Osteocyte (in vitro differentiated cells): ENCODE measurements around the gene TMEM156. TPM values are rescaled to one million over a fixed set of nuclear protein-coding genes. Genes with fewer than 3 reads are reported as not detected.

Source experiments
- DNase-seq: peaks from one replicate; pipeline ENCODE4 v3.0.0; 2021; ENCODE audit warnings: mixed read lengths; ENCODE audit not compliant: unreplicated experiment; ENCODE audit errors: extremely low spot score
- H3K27ac Mint-ChIP-seq: one replicate; pipeline ENCODE4 v1.8.0; 2021; ENCODE audit warnings: mild to moderate bottlenecking, mixed read lengths; ENCODE audit not compliant: unreplicated experiment
- H3K27me3 Mint-ChIP-seq: one replicate; pipeline ENCODE4 v1.8.0; 2021; ENCODE audit warnings: mixed read lengths; ENCODE audit not compliant: unreplicated experiment
- H3K36me3 Mint-ChIP-seq: one replicate; pipeline ENCODE4 v1.8.0; 2021; ENCODE audit warnings: mixed read lengths; ENCODE audit not compliant: unreplicated experiment
- H3K4me1 Mint-ChIP-seq: one replicate; pipeline ENCODE4 v1.8.0; 2021; ENCODE audit warnings: mixed read lengths; ENCODE audit not compliant: unreplicated experiment
- H3K4me3 Mint-ChIP-seq: one replicate; pipeline ENCODE4 v1.8.0; 2021; ENCODE audit warnings: mild to moderate bottlenecking, moderate library complexity, mixed read lengths; ENCODE audit not compliant: unreplicated experiment
- H3K9me3 Mint-ChIP-seq: one replicate; pipeline ENCODE4 v1.8.0; 2021; ENCODE audit warnings: mixed read lengths; ENCODE audit not compliant: unreplicated experiment
- total RNA-seq: library from RNA; stranded (reverse); gene quantifications from 2 replicates; pipeline ENCODE4 v1.2.1, GENCODE V29; 2021
- TF ChIP-seq, protein P1 (sequence below): fragments of 200-600 bp; sonication (generic); IDR thresholded peaks from 2 replicates; pipeline ENCODE4 v1.5.0; 2021; ENCODE audit warnings: antibody characterized with exemption, mild to moderate bottlenecking, moderate library complexity

The TMEM156 gene
- total RNA-seq, 1 donor from 2014 or later, result not detected

DNA sequence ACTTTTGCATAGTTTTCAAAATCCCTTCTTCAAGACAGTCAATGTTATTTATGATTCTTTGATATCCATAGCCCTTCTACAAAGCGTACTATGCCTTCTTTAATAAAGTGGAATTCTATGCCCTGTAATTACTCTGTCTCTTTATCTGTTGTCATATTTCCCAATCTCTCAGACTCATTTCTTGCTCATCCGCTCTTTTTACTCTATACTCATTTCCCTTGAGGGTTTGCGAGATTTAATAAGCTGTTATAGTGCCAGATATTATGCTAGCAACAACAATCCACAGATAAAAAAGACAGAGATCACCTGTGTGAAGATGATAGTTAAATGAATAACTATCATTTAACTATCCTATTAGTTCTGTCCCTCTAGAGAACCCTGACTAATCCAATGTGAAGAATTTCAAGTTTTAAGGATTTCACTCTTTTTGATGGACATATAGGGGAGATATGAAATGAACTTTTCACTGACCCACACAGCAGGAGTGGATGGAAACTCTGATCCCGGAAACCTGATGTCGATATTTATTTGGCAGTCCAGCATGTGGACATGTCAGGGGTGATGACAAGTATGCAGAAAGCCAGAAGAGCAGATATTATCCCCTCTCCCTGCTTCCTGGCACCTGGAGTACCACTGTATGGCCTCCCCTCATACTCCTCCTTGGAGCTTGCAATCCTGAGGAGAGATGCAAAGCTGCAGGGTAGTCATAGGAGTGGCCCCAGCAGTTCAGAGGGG is 49.7 kb downstream of the TMEM156 start:
- Mint-ChIP-seq H3K27ac (no peak overlapping the region), H3K9me3 (no peaks in the 10 kb centered on the region), H3K4me1 (peaks cover 23% of the 10 kb centered on the region), H3K36me3 (no peaks in the 10 kb centered on the region), H3K4me3 (no peak overlapping the region), H3K27me3 (no peaks in the 10 kb centered on the region)
- no peak for DNase-seq
- TF ChIP-seq, protein P1, sequence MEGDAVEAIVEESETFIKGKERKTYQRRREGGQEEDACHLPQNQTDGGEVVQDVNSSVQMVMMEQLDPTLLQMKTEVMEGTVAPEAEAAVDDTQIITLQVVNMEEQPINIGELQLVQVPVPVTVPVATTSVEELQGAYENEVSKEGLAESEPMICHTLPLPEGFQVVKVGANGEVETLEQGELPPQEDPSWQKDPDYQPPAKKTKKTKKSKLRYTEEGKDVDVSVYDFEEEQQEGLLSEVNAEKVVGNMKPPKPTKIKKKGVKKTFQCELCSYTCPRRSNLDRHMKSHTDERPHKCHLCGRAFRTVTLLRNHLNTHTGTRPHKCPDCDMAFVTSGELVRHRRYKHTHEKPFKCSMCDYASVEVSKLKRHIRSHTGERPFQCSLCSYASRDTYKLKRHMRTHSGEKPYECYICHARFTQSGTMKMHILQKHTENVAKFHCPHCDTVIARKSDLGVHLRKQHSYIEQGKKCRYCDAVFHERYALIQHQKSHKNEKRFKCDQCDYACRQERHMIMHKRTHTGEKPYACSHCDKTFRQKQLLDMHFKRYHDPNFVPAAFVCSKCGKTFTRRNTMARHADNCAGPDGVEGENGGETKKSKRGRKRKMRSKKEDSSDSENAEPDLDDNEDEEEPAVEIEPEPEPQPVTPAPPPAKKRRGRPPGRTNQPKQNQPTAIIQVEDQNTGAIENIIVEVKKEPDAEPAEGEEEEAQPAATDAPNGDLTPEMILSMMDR, result no peak

DNA sequence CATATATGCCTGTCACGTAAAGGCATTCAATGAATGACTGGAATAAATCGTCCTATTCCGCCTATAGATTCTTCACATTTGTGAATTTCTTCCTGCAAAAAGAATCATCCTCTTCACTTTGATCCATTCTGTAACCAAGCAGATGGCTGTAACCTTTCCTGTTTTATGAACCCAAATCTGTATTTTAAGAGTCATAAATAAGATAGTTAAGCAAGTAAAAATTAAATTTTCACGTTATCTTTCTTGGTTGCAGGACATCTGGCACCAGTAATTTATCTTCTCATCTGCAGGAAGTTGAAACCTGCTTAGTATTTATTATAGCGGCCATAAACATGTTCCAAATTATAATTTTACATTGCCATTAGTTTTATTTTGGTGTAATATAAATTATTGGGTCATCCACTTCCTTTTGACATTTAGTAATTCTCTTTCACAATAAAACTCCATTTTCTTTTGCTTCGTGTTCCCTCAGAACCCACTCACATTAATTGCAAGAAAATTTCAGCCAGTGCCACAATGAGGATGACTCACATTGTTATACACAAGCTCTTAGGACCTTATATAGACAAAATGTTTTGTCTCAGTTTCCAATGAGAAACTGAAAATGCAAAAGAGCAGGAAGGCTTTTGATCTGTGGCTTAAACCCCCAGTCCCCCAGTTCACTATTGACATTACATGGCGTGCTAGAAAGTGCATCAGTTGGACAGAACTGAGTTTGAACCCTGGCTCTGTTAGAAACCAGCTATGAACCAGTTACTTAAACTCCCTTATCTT is 51.1 kb downstream of the TMEM156 start:
- no peaks in the 10 kb centered on the region for H3K9me3 Mint-ChIP-seq
- TF ChIP-seq, protein P1, result no peak
- H3K27me3 Mint-ChIP-seq, result no peaks in the 10 kb centered on the region
- DNase-seq, result no peak
- no peaks in the 10 kb centered on the region for H3K36me3 Mint-ChIP-seq
- peaks cover 18% of the 10 kb centered on the region for H3K4me1 Mint-ChIP-seq
- no peak overlapping the region for H3K4me3 Mint-ChIP-seq
- H3K27ac Mint-ChIP-seq, result peak overlapping the region; percentile 2

- TF ChIP-seq, protein P1, result no peak
- no peaks in the 10 kb centered on the region for H3K36me3 Mint-ChIP-seq
- DNase-seq, result no peak
- no peaks in the 10 kb centered on the region for H3K27me3 Mint-ChIP-seq
- H3K4me1 Mint-ChIP-seq, result peaks cover 16% of the 10 kb centered on the region
- no peaks in the 10 kb centered on the region for H3K9me3 Mint-ChIP-seq
- no peak overlapping the region for H3K4me3 Mint-ChIP-seq
- H3K27ac Mint-ChIP-seq, result no peak overlapping the region
Measured at GRCh38 chr4:38979511-38980230, 52.5 kb downstream of the TMEM156 start.

- Mint-ChIP-seq H3K4me3 (no peak overlapping the region), H3K27ac (no peak overlapping the region), H3K9me3 (no peaks in the 10 kb centered on the region), H3K4me1 (peaks cover 13% of the 10 kb centered on the region), H3K36me3 (no peaks in the 10 kb centered on the region), H3K27me3 (no peaks in the 10 kb centered on the region)
- DNase-seq, result no peak
- TF ChIP-seq, protein P1, result no peak
Measured at GRCh38 chr4:38979081-38979480, 53.1 kb downstream of the TMEM156 start.

- Mint-ChIP-seq H3K4me1 (peaks cover 6% of the 10 kb centered on the region), H3K4me3 (no peak overlapping the region), H3K27me3 (no peaks in the 10 kb centered on the region), H3K27ac (no peak overlapping the region), H3K9me3 (no peaks in the 10 kb centered on the region), H3K36me3 (no peaks in the 10 kb centered on the region)
- TF ChIP-seq, protein P1, result no peak
- DNase-seq, result no peak
Measured at GRCh38 chr4:38976308-38976707, 55.9 kb downstream of the TMEM156 start.
